Stimulated activated CD4-positive, alpha-beta T cell treated with anti-CD3 and anti-CD28 coated beads, Interleukin-1b, Interleukin-23, amount 100 ng/mL, for 1 hour (primary cell): ENCODE results near the gene LHCGR.
"Not testable (repeated sequence)": the region's sequence is repeated elsewhere in the genome, so short reads cannot be mapped to it uniquely, and the experiment has no call there.

Experiments used
- DNase-seq, 2 donors: peaks; one replicate each; pipeline ENCODE4 v3.0.0-alpha.2; 2020; ENCODE audit warnings: low read depth in 2 of 2

LHCGR gene

GRCh38 chr2:48747319-48747718 lies 8.2 kb downstream of the LHCGR start:
- no peak for DNase-seq

- DNase-seq: not testable (repeated sequence)
These were observed 16.3 kb downstream of the LHCGR start for GRCh38 chr2:48739236-48739635.

GRCh38 chr2:48738806-48739205 lies 16.7 kb downstream of the LHCGR start:
- DNase-seq: no peak

DNA sequence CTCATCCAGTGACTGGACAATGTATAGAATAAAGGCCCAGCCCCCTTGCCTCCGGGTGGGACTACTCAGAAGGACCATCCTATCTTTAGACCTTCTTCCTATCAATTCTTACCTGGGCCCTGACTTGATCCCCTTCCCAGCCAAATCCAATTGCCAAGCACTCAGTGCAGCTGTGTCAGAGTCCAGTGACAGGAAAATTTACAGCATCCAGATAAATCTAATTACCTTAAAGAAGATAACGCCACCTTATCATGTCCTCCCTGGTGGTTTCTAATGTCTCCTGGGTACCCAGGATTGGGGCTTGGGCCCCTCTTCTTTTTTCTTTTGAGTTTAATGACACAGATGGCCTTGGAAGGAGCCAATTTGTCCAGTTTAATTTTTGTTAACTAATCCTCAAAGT lies 19.3 kb downstream of the LHCGR start:
- DNase-seq: no peak

DNA sequence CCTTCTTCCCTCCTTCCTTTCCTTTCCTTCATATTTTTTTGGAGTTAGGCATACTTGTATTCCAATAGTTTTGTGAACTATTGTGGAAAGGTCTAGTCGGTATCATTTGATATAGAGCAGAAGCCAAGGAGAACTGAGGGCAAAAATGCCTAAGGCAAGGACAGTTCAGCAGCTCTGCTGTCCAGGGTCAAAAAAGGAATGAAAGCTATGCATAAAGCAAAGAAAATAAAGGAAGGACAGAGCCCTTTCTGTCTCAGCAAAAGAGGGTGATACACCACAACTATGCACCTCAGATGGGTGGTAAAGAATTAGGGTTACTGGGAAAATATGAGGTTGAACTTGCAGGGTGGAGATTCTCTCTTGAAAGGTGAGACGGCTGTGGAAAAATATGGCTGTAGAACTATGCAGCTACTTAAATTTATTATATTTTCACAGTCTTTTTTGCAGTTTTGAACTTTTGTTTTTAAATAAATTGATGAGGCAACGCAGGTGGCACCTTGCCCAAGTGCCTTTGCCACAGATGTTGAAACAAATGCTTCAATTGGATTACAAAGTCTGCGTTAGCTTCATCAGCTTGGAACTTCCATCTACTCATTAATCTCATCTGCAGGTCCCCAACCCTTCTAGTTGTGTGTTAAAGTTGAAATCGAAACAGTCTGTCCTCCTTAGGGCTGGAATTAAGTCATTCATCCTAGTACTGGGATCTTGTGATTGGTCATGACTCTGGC lies 20.8 kb downstream of the LHCGR start:
- DNase-seq: no peak

DNA sequence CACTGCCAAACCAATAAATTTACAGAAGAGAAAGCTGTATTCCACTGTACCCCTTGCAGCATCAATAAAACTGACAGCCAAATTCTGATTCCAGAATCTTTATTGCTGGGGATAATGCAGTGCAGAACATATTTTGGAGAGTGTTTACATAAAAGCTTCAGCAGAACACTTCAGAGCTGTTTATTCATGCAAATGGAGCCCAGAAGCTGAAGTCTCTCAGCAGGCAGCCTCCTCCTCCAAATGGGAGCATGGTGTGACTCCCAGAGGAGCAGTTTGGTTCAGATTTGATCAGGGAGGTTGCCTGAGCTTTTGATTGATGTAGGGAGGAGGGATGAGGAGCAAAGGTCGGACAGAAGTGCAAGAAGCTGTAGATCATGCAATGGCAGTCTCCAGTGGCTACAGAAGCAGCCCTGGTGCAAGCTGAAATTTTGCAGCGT lies 22.4 kb downstream of the LHCGR start:
- DNase-seq: no peak

- no peak for DNase-seq
These were observed 26.7 kb downstream of the LHCGR start for GRCh38 chr2:48728840-48729239.

DNA sequence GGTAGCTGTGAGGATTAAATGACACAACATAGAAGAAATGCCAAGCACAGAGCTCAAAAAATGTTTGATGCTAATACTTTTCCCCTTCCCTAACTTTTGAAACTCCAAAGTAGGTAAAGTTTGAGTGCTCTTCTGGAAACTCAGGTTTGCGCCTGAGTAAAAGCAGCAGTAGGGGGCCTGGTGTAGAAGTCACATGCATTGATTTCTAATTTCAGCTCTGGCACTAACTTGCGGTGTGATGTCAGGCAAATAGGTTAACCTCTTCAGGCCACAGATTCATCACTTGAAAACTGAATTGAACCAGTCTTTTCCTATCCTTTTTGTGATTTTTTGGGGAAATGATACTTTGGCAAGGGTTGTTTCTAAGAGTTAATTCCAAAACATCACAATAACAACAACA lies 27.2 kb downstream of the LHCGR start:
- no peak for DNase-seq

DNA sequence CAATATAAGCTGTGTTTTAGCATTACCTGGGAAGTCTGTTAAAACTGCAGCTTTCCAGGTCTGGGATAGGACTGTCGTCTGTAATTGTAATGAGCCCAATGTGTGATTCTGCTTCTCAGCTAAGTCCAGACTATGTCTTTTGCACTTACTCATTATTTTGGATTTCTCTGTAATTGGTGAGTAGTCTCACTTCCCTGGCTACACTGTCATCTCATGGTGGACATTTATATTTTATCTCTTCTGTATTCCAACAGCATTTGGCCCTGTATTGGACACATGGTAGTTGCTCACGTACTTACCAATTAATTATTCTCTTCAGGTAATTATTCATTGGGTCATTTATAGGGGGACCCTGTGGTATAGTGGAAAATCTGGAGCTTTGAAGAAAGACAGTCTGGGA lies 28.0 kb downstream of the LHCGR start:
- no peak for DNase-seq

GRCh38 chr2:48725696-48726494 lies 29.6 kb downstream of the LHCGR start:
- DNase-seq: no peak

DNA sequence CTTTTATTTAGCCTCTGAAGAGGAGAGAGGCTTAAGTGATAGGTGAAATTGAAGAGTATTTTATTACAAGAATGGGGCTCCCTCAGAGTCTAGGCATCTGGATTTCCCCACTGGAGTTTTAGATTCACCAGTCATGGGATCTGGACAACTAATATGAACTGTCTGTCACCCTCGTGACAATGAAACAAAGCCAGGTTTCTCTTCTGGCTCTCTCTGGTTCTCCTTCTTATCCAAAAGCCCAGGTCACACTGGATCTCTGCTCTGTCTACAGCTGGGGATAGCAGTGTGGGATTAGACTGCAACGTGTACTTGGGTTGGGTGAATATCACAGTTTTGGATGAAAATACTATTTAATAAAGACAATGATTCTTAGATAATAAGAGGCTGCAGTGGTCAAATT lies 31.2 kb downstream of the LHCGR start:
- no peak for DNase-seq

DNA sequence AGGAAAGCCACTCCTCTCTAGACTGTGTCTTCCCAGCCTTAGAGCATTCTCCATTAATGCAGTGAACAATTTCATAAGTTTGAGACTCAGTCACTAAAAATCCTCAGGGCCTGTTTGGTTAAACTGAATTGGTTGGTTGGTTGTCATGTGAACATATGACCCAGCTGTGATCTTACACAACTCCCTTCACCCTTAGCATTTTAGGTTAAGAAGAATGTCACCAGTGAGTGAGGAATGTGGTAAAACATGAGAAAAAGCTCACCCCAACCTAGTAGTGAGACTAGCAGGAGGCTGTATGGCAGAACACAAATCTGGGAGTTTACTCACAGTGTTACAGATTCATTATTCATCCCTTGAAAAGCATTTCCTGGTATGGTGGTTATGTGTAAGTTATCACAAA lies 32.4 kb downstream of the LHCGR start:
- no peak for DNase-seq

DNA sequence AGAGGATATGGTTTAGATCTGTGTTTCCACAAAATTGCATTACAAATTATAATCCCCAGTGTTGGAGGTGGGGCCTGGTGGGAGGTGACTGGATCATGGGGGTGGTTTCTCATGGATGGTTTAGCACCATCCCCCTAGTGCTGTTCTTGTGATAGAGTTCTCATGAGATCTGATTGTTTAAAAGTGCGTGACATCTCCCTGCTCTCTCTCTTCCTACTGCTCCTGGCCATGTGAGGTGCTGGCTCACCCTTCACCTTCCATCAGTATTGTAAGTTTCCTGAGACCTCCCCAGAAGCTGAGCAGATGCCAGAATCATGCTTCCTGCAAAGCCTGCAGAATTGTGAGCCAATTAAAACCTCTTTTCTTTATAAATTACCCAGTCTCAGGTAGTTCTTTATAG lies 33.1 kb downstream of the LHCGR start:
- no peak for DNase-seq

DNA sequence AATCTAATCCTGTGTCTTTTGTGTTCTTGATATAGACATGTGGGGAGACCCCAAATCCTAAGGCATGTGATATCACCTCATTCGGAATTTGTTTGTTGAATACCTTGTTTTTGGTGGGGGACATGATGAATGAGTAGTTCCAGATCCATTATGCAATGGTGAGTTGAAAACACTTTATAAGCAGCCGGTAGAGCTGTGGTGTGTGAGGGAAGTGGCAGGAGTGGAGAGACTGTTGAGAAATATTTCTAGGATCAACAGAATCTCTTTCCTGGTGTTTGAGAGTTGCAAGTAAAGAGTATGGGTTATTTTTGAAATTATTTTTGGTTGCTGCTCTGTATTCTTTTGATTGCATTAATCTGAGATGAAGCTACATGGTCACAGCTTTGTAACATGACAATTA lies 34.4 kb downstream of the LHCGR start:
- DNase-seq: no peak

DNA sequence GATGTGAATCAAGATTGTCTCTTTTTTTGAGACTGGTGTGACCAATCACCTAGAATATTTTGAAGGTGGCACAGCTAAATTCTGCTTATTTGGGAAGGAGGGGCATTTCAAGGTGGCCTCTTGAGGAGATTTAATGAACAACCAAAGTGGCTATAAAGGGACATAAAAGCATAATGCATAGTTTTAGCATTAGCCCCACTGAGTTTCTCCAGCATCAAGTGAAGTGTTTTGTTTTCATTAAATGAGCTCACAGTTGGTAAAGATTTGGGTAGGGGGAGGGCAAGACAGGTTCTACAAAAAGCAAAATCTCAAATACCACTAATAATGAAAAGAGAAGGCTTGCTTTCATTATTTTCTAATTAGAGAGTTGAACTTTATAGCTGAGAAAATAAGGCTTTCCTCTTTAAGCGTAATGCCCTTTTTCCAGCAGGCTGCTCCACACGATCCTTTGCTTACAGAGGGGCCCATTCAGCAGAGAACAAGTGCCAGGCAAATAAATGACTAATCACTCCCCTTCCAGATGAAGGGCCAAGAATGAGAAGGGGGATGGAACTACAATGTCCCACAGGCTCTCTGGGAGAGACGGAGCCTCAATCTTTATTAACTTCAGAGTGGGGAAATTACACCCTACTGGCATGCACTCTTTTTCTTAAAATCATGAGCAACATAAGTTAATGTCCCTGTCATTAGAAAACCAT lies 35.9 kb downstream of the LHCGR start:
- DNase-seq: no peak

DNA sequence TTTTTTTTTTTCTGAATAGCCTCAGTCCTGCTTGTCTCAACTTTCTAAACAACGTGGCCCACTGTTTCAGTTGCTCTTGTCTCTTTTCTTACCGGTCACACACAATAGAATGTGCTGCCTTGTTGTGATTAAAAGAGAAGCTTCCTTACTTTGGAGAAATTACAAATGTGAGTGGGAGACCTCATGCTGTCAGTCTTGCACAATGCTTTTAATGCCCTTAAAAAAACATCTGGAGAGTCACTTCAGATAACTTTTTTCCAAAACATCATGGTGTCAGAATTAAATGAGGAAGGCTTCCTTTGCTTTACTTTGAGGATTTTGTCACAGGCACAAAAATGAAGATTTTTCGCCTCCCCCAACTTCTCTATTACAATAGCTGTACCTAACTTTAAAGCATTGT lies 37.7 kb downstream of the LHCGR start:
- no peak for DNase-seq

GRCh38 chr2:48715956-48716355 lies 39.6 kb downstream of the LHCGR start:
- DNase-seq: no peak

- DNase-seq: no peak
These were observed 40.3 kb downstream of the LHCGR start for GRCh38 chr2:48715042-48715899.

GRCh38 chr2:48714245-48714644 lies 41.3 kb downstream of the LHCGR start:
- no peak for DNase-seq

- DNase-seq: no peak
These were observed 41.9 kb downstream of the LHCGR start for GRCh38 chr2:48713647-48714046.

GRCh38 chr2:48712151-48712550 lies 43.4 kb downstream of the LHCGR start:
- DNase-seq: no peak

DNA sequence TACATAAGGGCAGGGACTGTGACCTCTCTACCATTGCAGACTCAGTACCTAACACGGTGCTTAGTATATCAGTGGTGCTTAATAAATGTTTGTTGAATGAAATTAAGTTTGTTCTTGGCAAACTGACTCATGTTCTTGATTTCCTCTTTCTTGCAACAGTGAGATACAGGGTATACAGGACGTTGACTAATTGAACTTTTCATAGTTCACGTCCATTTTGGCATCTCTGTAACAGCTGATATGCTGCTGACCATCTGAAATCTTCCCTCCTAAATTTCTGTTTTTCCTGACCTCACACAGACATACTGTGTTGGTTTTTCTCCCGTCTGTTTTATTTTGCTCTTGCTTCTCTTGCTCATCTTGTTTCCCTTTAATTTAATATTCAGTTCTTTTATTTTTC lies 44.2 kb downstream of the LHCGR start:
- DNase-seq: no peak
